Measurements from ENCODE around the gene VGLL3.

VGLL3 gene

DNA sequence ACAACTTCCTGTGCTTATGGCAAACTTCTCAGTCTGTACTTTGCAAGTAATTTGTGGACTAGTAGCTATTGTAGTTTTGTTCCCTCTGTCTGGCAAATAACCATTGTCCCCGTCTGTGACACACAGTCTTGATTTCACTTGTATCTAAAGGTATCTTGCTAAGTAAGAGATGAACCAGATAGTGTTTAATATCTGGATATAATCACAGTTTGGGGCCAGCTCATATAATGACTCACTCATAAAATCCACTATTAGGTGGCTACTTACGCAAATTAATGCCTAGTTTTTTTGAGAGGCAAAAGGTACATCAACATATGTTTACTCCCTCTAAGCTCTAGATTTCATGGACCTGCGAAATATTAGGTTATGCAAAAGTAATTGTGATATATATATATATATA is 30.4 kb downstream of the VGLL3 start:
- Histone ChIP-seq H3K36me3 (ENCODE audit: insufficient read depth, low read length) (peaks cover 6% of the 10 kb centered on the region), H2AFZ (ENCODE audit: low read depth, low read length) (no peak overlapping the region), H3K4me1 (ENCODE audit: insufficient read depth, low read length) (peaks cover 9% of the 10 kb centered on the region), H3K27me3 (ENCODE audit: insufficient read depth, low read length) (no peaks in the 10 kb centered on the region), H3K4me3 (ENCODE audit: low read length) (no peak overlapping the region), H3K9me3 (ENCODE audit: low read length) (no peaks in the 10 kb centered on the region)

- Histone ChIP-seq H3K36me3 (ENCODE audit: insufficient read depth, low read length) (peaks cover 4% of the 10 kb centered on the region), H3K4me3 (ENCODE audit: low read length) (no peak overlapping the region), H3K9me3 (ENCODE audit: low read length) (no peaks in the 10 kb centered on the region), H3K27me3 (ENCODE audit: insufficient read depth, low read length) (no peaks in the 10 kb centered on the region), H2AFZ (ENCODE audit: low read depth, low read length) (no peak overlapping the region), H3K4me1 (ENCODE audit: insufficient read depth, low read length) (peaks cover 9% of the 10 kb centered on the region)
These were observed 32.4 kb downstream of the VGLL3 start for GRCh38 chr3:86958534-86958933.

DNA sequence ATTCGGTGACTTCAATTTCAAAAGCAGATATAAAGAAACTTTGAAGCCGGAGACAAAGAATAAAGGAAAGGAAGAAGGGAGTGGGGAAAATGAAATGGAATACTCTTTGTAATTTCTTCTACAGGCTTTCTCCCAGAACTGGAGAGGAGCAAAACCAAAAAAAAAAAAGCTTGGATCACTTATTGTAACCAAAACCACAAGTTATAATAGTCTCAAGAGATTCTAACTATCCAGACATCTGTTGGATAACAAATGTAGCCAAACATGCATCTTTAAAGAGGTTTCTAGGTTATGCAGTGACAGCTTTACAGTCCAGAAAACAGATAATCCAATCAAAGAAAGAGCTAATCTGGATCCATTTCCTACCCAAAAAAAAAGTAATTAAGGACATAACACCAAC is 36.2 kb downstream of the VGLL3 start:
- no peaks in the 10 kb centered on the region for H3K36me3 ChIP-seq (ENCODE audit: insufficient read depth, low read length)
- no peaks in the 10 kb centered on the region for H3K27me3 ChIP-seq (ENCODE audit: insufficient read depth, low read length)
- no peak overlapping the region for H2AFZ ChIP-seq (ENCODE audit: low read depth, low read length)
- peaks cover 9% of the 10 kb centered on the region for H3K4me1 ChIP-seq (ENCODE audit: insufficient read depth, low read length)
- H3K4me3 ChIP-seq (ENCODE audit: low read length) = no peak overlapping the region
- H3K9me3 ChIP-seq (ENCODE audit: low read length) = no peaks in the 10 kb centered on the region

- no peaks in the 10 kb centered on the region for H3K9me3 ChIP-seq (ENCODE audit: low read length)
- H3K27me3 ChIP-seq (ENCODE audit: insufficient read depth, low read length) = no peaks in the 10 kb centered on the region
- H2AFZ ChIP-seq (ENCODE audit: low read depth, low read length) = no peak overlapping the region
- peaks cover 9% of the 10 kb centered on the region for H3K4me1 ChIP-seq (ENCODE audit: insufficient read depth, low read length)
- H3K4me3 ChIP-seq (ENCODE audit: low read length) = no peak overlapping the region
- no peaks in the 10 kb centered on the region for H3K36me3 ChIP-seq (ENCODE audit: insufficient read depth, low read length)
These were observed 36.7 kb downstream of the VGLL3 start for GRCh38 chr3:86954226-86954625.

DNA sequence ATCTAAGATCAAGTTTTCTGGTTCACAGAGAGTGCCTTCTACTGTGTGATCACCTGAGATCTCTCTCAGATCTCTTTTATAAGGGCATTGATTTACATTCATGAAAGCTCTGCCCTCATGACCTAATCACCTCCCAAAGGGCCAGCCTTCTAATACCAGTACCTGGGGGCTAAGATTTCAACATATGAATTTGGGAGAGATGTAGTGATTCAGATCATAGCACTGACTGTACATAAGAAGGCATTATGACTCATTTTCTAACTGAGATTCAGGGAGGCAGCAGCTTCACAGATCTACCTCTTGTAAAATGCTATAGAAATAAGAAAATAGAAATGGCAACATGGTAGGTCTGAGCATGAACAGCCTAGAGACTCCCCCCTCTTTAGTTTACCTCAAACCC is 39.6 kb downstream of the VGLL3 start:
- H3K9me3 ChIP-seq (ENCODE audit: low read length) = no peaks in the 10 kb centered on the region
- no peaks in the 10 kb centered on the region for H3K27me3 ChIP-seq (ENCODE audit: insufficient read depth, low read length)
- no peak overlapping the region for H2AFZ ChIP-seq (ENCODE audit: low read depth, low read length)
- H3K4me1 ChIP-seq (ENCODE audit: insufficient read depth, low read length) = peaks cover 2% of the 10 kb centered on the region
- peaks cover 3% of the 10 kb centered on the region for H3K36me3 ChIP-seq (ENCODE audit: insufficient read depth, low read length)
- H3K4me3 ChIP-seq (ENCODE audit: low read length) = no peak overlapping the region

DNA sequence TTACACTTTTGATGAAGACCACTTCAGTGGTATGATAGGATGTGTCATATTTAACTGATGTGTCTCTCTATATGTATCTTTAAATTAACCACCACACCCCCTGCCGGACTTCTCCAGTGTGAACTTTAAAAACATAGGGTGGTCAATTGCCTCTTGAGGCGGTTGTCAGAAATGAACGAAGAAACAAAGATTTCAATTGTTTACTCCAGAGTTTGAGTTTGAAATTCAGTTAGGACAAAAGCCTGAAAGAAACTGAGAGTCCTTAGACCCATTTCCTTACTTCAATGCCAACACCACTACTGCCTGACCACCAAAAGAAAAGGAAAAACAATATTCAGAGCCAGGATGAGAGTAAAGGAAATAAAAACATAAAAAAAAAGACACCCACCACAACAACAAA is 40.2 kb downstream of the VGLL3 start:
- H2AFZ ChIP-seq (ENCODE audit: low read depth, low read length) = no peak overlapping the region
- no peaks in the 10 kb centered on the region for H3K9me3 ChIP-seq (ENCODE audit: low read length)
- H3K4me3 ChIP-seq (ENCODE audit: low read length) = no peak overlapping the region
- H3K27me3 ChIP-seq (ENCODE audit: insufficient read depth, low read length) = no peaks in the 10 kb centered on the region
- peaks cover 2% of the 10 kb centered on the region for H3K4me1 ChIP-seq (ENCODE audit: insufficient read depth, low read length)
- peaks cover 3% of the 10 kb centered on the region for H3K36me3 ChIP-seq (ENCODE audit: insufficient read depth, low read length)

GRCh38 chr3:86949850-86950249 is 41.1 kb downstream of the VGLL3 start:
- Histone ChIP-seq H3K36me3 (ENCODE audit: insufficient read depth, low read length) (peaks cover 3% of the 10 kb centered on the region), H3K4me3 (ENCODE audit: low read length) (no peak overlapping the region), H3K9me3 (ENCODE audit: low read length) (no peaks in the 10 kb centered on the region), H3K27me3 (ENCODE audit: insufficient read depth, low read length) (no peaks in the 10 kb centered on the region), H2AFZ (ENCODE audit: low read depth, low read length) (no peak overlapping the region), H3K4me1 (ENCODE audit: insufficient read depth, low read length) (peaks cover 2% of the 10 kb centered on the region)

DNA sequence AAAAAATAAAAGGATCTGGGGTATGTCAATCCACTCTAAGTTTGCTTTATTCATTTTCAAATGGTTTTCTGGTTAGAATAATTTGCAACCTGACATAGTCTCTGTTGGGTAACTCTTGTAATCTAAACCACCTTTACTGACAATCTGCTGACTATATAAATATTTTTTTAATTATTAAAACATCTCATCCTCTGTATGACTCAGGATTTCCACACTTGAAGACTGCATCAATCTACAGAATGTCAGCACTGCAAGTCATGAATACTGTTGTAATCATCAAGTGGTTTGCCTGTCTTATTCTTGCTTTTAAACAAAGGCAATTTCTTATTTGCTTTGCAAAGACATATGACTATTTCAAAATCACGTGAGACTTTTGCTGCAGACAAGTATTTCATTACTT is 42.1 kb downstream of the VGLL3 start:
- H2AFZ ChIP-seq (ENCODE audit: low read depth, low read length) = no peak overlapping the region
- peaks cover 5% of the 10 kb centered on the region for H3K4me1 ChIP-seq (ENCODE audit: insufficient read depth, low read length)
- H3K36me3 ChIP-seq (ENCODE audit: insufficient read depth, low read length) = peaks cover 5% of the 10 kb centered on the region
- no peaks in the 10 kb centered on the region for H3K9me3 ChIP-seq (ENCODE audit: low read length)
- H3K4me3 ChIP-seq (ENCODE audit: low read length) = no peak overlapping the region
- no peaks in the 10 kb centered on the region for H3K27me3 ChIP-seq (ENCODE audit: insufficient read depth, low read length)

GRCh38 chr3:86942206-86942605 is 48.7 kb downstream of the VGLL3 start:
- H2AFZ ChIP-seq (ENCODE audit: low read depth, low read length) = no peak overlapping the region
- no peaks in the 10 kb centered on the region for H3K9me3 ChIP-seq (ENCODE audit: low read length)
- H3K4me1 ChIP-seq (ENCODE audit: insufficient read depth, low read length) = peaks cover 3% of the 10 kb centered on the region
- no peak overlapping the region for H3K4me3 ChIP-seq (ENCODE audit: low read length)
- H3K36me3 ChIP-seq (ENCODE audit: insufficient read depth, low read length) = peaks cover 5% of the 10 kb centered on the region
- H3K27me3 ChIP-seq (ENCODE audit: insufficient read depth, low read length) = no peaks in the 10 kb centered on the region

DNA sequence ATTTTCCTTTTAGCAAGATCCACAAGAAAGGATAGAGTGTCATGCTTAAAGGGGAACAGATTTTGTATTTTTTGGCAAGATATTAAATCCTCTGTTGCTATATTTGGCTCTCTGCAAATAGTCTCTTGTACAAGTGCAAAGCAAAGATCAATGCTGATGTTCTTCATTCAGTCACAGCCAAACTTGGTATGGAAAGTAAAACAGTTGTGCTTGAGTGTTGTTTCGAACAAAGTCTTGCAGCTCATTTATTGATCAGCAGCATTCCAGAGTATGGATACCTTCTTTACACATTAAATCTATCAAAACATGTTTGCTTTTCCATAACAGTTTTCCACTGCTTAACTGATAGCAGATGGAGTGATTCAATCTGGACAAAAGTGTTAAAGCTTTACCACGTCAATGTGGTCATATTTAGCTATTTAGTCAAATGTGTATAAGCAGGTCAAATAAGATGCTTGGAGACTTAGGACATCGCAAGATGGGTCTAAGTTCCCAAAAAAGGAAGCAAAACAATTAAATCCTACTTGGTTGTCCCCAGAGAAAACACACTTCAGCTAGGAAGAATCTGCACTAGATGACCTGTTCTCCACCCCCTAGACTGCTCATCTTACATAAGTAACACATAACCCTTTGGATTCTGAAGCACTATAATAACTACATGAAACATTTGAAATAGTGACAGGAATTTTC is 52.4 kb downstream of the VGLL3 start:
- Histone ChIP-seq H3K9me3 (ENCODE audit: low read length) (no peaks in the 10 kb centered on the region), H3K4me1 (ENCODE audit: insufficient read depth, low read length) (no peaks in the 10 kb centered on the region), H3K4me3 (ENCODE audit: low read length) (no peak overlapping the region)

DNA sequence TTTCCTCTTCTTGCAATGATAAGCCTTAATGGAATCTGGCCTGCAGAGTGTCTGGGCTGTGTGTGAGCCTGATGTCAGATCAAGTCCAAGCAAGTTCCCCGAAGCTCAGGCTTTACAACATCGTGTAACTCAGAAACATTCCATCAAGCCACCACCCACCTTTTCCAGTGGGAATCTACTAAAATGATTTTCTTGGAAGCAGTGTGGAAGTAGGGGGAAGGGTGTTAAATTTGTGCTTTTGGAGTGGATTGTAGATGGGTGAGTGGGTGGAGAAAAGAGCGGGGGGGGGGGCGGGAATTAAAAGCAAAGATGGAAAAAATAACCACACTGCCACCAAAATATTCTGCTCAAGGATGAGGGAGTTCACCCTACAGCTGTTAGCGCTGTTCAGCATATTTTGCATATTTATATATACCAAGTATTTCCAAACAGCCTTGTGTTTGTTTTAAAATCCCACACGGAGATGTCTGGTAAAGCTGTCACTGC is 53.6 kb downstream of the VGLL3 start:
- Histone ChIP-seq H3K4me1 (ENCODE audit: insufficient read depth, low read length) (no peaks in the 10 kb centered on the region), H3K9me3 (ENCODE audit: low read length) (no peaks in the 10 kb centered on the region), H2AFZ (ENCODE audit: low read depth, low read length) (no peak overlapping the region), H3K36me3 (ENCODE audit: insufficient read depth, low read length) (no peaks in the 10 kb centered on the region), H3K27me3 (ENCODE audit: insufficient read depth, low read length) (no peaks in the 10 kb centered on the region), H3K4me3 (ENCODE audit: low read length) (no peak overlapping the region)

More for the DNA sequence above, 52.4 kb downstream of the VGLL3 start:
- no peak overlapping the region for H2AFZ ChIP-seq (ENCODE audit: low read depth, low read length)
- H3K36me3 ChIP-seq (ENCODE audit: insufficient read depth, low read length) = no peaks in the 10 kb centered on the region
- H3K27me3 ChIP-seq (ENCODE audit: insufficient read depth, low read length) = no peaks in the 10 kb centered on the region

DNA sequence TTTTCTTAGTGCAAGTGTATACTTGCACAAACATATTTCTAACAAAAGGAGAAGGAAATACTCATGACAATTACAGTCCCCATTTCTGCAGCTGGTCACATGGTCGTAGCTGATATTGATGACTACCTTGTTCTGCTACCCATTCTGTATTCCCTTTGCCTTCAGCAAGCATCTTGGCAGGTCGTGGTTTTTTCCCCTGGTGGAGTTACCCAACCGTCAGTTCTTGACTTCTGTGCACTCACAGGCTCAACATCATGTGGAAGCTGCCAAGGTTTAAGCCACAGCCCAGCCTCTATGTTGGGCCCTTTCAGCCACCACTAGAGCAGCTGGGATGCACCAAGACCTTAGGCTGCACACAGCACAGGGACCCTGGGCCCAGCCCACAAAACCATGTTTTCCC is 56.1 kb downstream of the VGLL3 start:
- H3K9me3 ChIP-seq (ENCODE audit: low read length) = no peaks in the 10 kb centered on the region
- no peak overlapping the region for H3K4me3 ChIP-seq (ENCODE audit: low read length)
- no peaks in the 10 kb centered on the region for H3K27me3 ChIP-seq (ENCODE audit: insufficient read depth, low read length)
- H2AFZ ChIP-seq (ENCODE audit: low read depth, low read length) = no peak overlapping the region
- H3K36me3 ChIP-seq (ENCODE audit: insufficient read depth, low read length) = no peaks in the 10 kb centered on the region
- H3K4me1 ChIP-seq (ENCODE audit: insufficient read depth, low read length) = no peaks in the 10 kb centered on the region

DNA sequence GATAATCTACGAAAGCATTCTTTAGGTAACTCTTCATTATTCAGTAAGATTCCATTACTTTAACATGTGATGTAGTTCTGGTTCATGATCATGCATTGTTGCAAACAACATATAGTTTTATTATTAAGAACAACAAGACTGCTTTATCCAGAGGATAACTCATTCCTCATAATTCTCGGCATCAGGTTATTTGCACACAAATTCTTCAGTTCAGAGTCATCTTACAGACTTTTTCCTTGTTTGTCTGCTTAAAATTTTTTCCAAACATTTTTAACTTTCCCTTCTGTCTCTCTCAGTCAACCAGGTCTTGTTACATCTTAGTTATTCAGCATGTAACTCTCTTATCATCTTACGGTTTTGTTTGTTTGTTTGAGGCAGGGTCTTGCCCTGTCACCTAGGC is 60.1 kb downstream of the VGLL3 start:
- Histone ChIP-seq H3K4me1 (ENCODE audit: insufficient read depth, low read length) (no peaks in the 10 kb centered on the region), H2AFZ (ENCODE audit: low read depth, low read length) (no peak overlapping the region), H3K4me3 (ENCODE audit: low read length) (no peak overlapping the region), H3K36me3 (ENCODE audit: insufficient read depth, low read length) (no peaks in the 10 kb centered on the region), H3K9me3 (ENCODE audit: low read length) (no peaks in the 10 kb centered on the region), H3K27me3 (ENCODE audit: insufficient read depth, low read length) (no peaks in the 10 kb centered on the region)

GRCh38 chr3:86930181-86930580 is 60.8 kb downstream of the VGLL3 start:
- Histone ChIP-seq H3K4me1 (ENCODE audit: insufficient read depth, low read length) (no peaks in the 10 kb centered on the region), H3K9me3 (ENCODE audit: low read length) (no peaks in the 10 kb centered on the region), H3K36me3 (ENCODE audit: insufficient read depth, low read length) (no peaks in the 10 kb centered on the region), H2AFZ (ENCODE audit: low read depth, low read length) (no peak overlapping the region), H3K27me3 (ENCODE audit: insufficient read depth, low read length) (no peaks in the 10 kb centered on the region), H3K4me3 (ENCODE audit: low read length) (no peak overlapping the region)
